ENCODE results near the gene HIP1. TPM values are rescaled to one million over a fixed set of nuclear protein-coding genes. Genes with fewer than 3 reads are reported as not detected.

The HIP1 gene
- total and polyA plus RNA-seq, 2 of the 13 experiments (the other 11 are each of a cell fraction or from before 2014, with no cell fraction given) = 4.5 to 6.2 TPM

DNA sequence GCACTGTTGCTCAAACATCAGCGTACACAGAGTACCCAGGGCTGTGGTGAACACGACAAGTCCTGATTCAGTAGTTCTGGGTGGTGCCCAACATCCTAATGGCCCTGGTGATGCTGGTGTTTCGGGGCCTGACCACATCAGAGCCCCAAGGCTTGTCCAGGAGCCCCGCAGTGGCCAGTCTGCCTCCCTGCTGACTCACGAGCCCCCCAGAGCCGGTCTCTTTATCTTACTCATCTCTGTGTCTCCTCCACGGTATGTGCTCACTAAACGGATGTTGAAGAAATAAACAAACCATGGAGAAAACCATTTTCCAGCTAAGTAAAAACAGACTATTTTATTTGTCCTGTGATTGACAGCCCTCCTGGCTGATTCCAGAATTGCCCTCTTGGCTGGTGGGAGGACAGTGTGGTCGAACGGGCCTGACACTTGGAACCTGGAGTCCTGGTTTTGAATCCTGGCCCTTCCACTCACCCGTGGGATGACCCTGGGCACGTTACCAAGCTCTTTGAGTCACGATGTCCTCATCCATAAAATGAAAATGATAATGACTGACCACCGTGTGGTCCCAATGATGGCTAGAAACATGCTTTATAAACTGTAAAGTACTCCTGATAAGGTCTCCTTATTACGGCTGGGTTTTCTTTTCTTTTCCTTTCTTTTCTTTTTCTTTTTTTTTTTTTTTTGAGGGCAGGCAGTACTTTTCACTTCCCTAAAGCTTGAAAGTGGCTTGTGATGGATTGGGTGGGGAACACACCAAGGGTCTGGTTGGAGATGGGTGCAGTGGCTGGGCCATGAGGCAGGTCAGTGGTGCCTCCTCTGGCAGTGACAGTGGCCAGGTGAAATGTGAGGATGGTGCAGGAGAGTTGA lies 5.7 kb downstream of the HIP1 start:
- Histone ChIP-seq H3K79me2 (ENCODE audit: insufficient read depth, low read length) (no peaks in the 10 kb centered on the region), H3K9ac (ENCODE audit: insufficient read depth, low read depth, low read length) (no peak overlapping the region), H3K9me3 (ENCODE audit: low read length) (no peaks in the 10 kb centered on the region), H3K4me1 (ENCODE audit: insufficient read depth, low read length) (peaks cover 25% of the 10 kb centered on the region), H3K4me3 (replicated peaks in 1 of 3; ENCODE audit: insufficient read depth in 1 of 3, low read depth in 2 of 3, low read length in 3 of 3) (no peak overlapping the region), H2AFZ (ENCODE audit: low read length) (no peak overlapping the region), H3K36me3 (replicated peaks in 1 of 2; ENCODE audit: control insufficient read depth in 1 of 2, insufficient read depth in 2 of 2, low read length in 2 of 2) (no peaks in the 10 kb centered on the region), H3K27me3 (ENCODE audit: control insufficient read depth in 1 of 2, insufficient read depth in 2 of 2, low read length in 2 of 2) (no peaks in the 10 kb centered on the region), H4K20me1 (ENCODE audit: insufficient read depth, low read length) (no peaks in the 10 kb centered on the region), H3K27ac (ENCODE audit: extremely low read length, insufficient read depth, low read length) (no peak overlapping the region), H3K4me2 (ENCODE audit: low read depth, low read length) (no peak overlapping the region)
- DNase-seq (ENCODE audit: low spot score) (no peak), ATAC-seq (no peak), FAIRE-seq (no peak)
- in situ Hi-C loops (cut with HindIII; ENCODE audit: extremely low pct_ligation_motif_present, low pct_unique_long_range_greater_than_20kb) = no loop called here
- WGBS (ENCODE audit: low lambda C conversion rate) = 88% methylated on average over 15 of the region's 15 CpGs
- ChIA-PET CTCF (ENCODE audit: low intra/inter-chr PET ratio, low total read pairs) (no interaction called here), POLR2A (no interaction called here)
- no TSS peak for BruUV-seq (replicated peaks)
- intact Hi-C loops (cut with micrococcal nuclease; ENCODE audit: unreplicated experiment) = no loop called here
- no peak for TF ChIP-seq WIZ (CRISPR knock-in tag; IDR thresholded peaks at IDR 0.05)
- TF ChIP-seq FOXK1 (CRISPR knock-in tag; IDR thresholded peaks at IDR 0.05; ENCODE audit: borderline replicate concordance, low read depth) = no peak
- no peak for TF ChIP-seq ASH2L (IDR thresholded peaks at IDR 0.05; ENCODE audit: insufficient read length, low read depth, low read length)
- no peak for TF ChIP-seq ZNF746 (CRISPR knock-in tag; IDR thresholded peaks at IDR 0.05)
- no peak for TF ChIP-seq ZNF225 (CRISPR knock-in tag; IDR thresholded peaks at IDR 0.05)
- no peak for TF ChIP-seq NFIC (IDR thresholded peaks at IDR 0.05; ENCODE audit: low read length)
- no peak for TF ChIP-seq SIX4 (CRISPR knock-in tag; IDR thresholded peaks at IDR 0.05)
- no peak for TF ChIP-seq NFE2L2 (IDR thresholded peaks at IDR 0.05; ENCODE audit: low read length)
- no peak for TF ChIP-seq ARNT2 (CRISPR knock-in tag; IDR thresholded peaks at IDR 0.05; ENCODE audit: low read depth)
- TF ChIP-seq, protein P1, sequence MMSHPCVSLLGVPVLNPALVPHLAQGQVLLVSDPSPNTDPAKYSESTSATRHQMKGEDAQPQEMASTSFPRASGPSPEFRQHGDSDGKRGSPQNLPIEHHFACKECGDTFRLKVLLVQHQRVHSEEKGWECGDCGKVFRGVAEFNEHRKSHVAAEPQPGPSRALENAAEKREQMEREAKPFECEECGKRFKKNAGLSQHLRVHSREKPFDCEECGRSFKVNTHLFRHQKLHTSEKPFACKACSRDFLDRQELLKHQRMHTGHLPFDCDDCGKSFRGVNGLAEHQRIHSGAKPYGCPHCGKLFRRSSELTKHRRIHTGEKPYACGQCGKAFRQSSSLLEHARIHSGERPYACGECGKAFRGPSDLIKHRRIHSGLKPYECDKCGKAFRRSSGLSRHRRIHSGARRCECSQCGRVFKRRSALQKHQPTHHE (CRISPR knock-in tag; IDR thresholded peaks at IDR 0.05; ENCODE audit: borderline replicate concordance) = no peak
- TF ChIP-seq, protein P2, sequence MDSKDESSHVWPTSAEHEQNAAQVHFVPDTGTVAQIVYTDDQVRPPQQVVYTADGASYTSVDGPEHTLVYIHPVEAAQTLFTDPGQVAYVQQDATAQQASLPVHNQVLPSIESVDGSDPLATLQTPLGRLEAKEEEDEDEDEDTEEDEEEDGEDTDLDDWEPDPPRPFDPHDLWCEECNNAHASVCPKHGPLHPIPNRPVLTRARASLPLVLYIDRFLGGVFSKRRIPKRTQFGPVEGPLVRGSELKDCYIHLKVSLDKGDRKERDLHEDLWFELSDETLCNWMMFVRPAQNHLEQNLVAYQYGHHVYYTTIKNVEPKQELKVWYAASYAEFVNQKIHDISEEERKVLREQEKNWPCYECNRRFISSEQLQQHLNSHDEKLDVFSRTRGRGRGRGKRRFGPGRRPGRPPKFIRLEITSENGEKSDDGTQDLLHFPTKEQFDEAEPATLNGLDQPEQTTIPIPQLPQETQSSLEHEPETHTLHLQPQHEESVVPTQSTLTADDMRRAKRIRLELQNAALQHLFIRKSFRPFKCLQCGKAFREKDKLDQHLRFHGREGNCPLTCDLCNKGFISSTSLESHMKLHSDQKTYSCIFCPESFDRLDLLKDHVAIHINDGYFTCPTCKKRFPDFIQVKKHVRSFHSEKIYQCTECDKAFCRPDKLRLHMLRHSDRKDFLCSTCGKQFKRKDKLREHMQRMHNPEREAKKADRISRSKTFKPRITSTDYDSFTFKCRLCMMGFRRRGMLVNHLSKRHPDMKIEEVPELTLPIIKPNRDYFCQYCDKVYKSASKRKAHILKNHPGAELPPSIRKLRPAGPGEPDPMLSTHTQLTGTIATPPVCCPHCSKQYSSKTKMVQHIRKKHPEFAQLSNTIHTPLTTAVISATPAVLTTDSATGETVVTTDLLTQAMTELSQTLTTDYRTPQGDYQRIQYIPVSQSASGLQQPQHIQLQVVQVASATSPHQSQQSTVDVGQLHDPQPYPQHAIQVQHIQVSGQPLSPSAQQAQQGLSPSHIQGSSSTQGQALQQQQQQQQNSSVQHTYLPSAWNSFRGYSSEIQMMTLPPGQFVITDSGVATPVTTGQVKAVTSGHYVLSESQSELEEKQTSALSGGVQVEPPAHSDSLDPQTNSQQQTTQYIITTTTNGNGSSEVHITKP (CRISPR knock-in tag; IDR thresholded peaks at IDR 0.05; ENCODE audit: low read depth) = no peak

Data from HepG2 (cell line).